Occipital lobe (tissue), 2 donors: ENCODE measurements around the gene PPFIA2. TPM values are rescaled to one million over a fixed set of nuclear protein-coding genes. Genes with fewer than 3 reads are reported as not detected.

Experiments
- DNase-seq: peaks from one replicate; lab custom pipeline; 2025; lab: John Stamatoyannopoulos, UW
- total RNA-seq: library from RNA; depleted of rRNA; stranded (reverse); fragments of >200 nt; gene quantifications from one replicate; pipeline ENCODE4 v1.2.3, GENCODE V29; 2014

PPFIA2 gene
- total RNA-seq, 1 donor from 2014 or later = 237 TPM

DNA sequence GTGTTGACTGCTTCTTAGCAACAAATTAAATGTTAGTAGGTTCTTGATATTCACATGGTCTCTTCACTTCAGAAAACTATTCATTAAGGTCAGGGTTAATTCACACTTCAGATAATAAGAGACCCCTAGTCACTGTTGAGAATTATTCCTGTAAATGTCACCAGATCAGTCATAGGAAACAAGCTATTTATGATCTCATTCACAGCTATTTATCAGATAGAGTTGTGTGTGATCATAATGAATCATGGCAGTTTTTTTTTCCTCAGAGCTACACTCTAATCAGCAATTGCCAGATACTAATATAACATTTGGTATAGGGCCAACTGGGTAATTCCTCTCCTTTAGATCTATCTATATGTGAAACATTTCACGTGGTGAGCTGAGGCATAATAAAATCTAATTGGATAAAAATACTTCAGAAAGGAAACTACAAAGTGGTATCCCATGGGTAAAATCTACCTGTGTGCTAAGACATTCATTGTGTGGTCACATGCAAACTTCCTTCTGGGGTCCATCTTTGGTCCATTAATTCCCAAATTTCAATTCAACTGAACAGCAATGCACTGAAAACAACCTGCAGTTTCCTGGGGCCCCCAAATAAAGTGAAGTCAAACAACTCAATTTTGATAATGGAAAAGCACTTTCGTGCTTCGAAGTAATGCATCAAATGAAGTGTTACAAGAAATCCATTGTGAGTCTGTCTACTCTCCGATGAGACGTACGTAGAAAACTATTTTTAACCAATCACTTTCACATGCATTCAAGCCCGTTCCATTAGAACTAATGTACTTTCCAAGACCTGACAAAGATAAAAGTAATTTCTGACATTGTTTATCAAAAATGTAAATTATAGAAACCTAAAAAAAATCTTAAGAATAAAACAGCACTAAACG is 484.3 kb downstream of the PPFIA2 start:
- no peak for DNase-seq

DNA sequence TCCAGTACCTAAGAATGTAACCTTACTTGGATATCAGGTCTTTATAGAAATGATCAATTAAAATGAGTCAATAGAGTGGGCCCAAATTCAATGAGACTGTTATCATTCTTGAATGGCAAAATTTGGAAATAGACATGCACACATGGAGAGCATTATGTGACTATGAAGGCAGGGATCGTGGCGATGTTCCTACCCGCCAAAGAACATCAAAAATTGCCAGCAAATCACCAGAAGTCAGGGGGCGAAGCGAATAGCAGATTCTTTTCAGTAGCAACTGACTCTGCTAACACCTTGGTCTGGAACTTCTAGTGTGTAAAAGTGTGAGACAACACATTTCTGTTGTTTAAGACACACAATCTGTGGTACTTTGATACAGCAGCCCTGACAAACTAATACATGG is 488.8 kb downstream of the PPFIA2 start:
- no peak for DNase-seq

DNA sequence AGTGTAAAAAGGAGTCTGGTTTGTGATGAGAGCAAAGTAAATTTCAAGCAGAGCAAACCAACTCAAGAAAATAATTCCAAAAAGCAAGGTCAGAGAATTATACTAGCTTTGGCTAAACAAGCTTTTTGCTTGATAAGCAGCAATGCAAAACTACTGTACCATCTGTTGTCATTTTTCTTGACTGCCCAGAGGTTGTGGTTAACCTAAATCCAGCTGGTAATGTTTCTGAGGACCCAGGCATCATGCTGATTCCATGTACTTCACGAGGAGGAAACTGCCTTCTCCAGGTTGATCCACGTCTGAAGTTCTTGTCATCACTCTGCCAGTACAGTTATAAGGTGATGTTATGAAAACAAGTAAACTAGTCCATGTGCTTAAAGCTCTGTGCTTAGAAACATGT is 496.1 kb downstream of the PPFIA2 start:
- DNase-seq = no peak

DNA sequence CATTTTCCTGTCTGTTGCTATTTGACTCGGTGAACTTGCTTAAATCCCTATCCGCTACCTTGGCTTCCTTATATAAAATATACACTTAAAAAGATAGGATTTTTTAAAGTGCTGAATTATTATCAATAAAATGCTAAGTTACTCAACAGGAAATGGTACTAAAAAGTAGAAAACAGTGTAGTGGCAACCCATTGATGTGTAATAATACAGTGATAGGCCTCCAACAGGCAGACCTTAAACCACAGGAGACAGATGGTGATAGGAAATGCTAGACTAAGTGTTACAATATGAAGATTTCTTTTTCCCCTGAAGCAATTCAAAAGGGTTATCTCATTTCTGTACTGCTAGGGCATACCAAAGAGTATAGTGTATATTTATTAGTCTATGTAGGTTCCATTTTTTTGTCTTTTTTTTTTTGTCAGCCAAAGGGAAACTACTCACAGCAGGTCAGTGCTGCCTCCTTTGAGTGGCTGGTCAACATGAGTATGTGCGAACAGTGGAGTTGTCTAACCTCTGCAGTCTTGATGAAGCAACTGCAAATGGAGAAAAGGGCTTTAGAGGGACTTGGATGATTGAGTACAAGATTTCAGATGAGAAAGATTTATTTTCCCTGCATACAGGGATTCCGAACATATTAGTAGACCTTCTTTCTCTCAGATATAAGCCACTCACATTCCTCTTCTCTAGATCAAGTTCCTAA is 497.5 kb downstream of the PPFIA2 start:
- DNase-seq = no peak

DNA sequence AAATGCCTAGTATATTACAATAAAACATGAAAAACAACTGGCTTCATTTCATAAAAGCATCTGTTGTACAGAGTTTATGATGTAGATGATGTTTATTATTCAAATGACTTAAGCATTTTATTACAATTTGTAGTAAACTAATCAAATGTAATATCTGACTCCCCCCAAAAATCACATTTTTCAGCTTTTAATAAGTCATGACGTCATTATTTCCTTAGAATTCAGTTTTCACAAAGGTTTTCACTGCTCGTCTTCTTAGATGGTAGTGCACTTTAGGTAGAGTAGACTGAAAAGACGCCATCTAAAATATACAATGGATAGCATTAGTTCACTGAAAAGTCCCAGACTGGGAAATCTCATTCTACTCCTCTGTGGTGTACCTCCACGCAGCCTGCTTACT is 499.8 kb downstream of the PPFIA2 start:
- no peak for DNase-seq

DNA sequence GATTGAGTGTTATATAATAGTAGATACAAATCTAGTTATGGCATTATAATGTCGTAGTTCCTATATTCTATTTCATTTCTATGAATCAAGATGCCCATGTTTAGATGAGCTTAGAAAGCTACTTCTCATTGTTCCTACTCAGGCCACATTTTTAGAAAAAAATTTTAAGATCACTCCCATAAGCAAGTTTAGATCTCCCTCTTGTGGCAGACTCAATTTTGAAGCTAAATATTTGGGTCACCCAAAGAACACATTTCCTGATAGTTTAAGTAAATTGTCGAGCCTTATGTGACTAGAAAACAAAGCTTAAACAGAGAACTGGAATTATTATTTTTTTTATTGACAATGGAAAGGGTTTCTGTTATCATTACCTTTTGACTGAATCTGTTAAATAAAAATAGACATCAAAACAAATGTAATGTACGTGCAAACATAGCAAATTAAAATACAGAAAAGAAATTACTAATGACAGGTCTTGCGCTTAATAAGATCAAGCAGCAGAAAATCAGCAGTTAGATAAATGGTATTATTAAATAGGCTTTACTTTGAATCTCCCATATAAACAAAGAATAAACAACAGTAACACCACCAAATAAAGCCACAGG is 501.1 kb downstream of the PPFIA2 start:
- DNase-seq = no peak

DNA sequence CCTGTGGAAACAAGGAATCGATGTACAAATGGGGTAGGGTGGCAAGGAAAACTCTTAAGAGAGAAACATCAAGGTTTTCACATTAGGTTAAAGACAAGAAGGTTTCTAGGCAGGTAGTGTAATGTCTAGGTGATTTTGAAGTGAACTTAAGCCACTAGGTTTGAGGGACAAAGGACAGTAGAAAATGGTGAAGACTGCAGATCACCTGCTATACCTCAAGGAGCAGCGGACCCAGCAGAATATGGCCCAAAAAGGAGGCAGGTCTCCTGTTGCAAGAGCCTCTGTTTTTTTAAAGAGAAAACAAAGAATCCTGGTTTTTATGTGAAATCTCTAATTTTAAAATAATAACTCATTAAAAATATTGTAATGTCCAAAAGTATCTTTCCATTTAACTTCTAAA is 503.2 kb downstream of the PPFIA2 start:
- no peak for DNase-seq

DNA sequence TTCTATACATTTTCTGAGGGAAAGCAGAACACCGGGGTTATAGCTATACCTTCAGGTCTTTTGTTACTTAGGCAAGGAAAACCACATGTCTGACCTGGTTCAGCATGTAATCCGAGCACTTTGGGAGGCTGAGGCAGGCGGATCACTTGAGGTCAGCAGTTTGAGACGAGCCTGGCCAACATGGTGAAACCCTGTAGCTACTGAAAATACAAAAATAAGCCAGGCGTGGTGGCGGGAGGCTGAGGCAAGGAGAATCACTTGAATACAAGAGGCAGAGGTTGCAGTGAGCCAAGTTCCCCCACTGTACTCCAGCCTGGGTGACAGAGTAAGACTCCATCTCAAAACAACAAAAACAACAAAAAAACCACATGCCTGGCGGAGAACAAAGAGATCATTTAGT is 503.7 kb downstream of the PPFIA2 start:
- DNase-seq = no peak

DNA sequence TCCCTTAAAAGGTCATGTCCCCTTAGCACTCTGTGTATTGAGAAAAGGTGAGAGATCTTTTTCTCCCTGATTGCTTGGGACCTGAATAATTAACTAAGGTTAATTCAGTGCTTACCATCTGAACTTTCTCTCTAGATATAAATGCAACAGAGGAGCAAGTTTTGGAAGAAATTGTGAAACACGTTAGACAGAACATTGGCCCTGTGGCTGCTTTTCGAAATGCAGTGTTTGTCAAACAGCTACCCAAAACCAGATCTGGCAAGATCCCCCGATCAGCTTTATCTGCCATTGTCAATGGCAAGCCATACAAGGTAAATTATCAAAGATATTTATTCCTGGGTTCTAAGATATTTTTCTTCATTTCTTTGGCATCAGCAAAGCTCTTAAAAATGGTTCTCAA is 505.8 kb downstream of the PPFIA2 start:
- DNase-seq = no peak

DNA sequence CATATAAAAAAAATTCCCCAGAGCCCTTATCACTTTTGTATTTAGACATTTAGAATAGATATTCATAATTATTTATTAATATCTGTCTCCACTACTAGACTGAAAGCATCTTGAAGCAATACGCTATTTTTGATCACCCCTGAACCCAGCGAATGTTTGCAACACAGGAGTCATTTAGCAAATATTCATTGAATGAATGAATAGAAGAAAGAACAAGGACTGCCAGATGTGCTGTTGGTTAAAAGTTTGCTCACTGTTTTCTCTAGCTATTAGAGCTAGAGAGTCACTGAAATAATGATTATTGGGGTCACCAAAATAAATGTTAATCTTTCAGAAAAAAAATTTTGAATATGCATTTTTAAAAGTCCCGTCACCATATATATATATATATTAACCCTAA is 506.9 kb downstream of the PPFIA2 start:
- no peak for DNase-seq

DNA sequence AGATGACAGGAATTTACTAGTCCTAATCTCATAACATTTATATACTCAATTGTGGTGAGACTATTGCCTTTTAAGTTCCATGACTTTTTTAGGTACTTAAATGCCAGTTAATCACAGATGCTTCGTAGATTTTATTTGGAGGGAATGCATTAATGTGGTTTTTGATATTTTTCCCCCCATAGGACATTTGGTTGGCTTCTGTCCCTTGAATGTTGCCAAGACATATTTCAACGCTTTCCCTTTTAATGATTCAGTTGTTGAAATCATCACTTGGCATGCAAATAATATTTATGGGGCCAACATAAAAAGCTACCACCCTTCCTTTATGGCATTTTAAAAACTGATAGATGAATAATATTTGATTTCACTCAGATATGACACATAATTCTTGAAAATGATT is 509.2 kb downstream of the PPFIA2 start:
- no peak for DNase-seq

DNA sequence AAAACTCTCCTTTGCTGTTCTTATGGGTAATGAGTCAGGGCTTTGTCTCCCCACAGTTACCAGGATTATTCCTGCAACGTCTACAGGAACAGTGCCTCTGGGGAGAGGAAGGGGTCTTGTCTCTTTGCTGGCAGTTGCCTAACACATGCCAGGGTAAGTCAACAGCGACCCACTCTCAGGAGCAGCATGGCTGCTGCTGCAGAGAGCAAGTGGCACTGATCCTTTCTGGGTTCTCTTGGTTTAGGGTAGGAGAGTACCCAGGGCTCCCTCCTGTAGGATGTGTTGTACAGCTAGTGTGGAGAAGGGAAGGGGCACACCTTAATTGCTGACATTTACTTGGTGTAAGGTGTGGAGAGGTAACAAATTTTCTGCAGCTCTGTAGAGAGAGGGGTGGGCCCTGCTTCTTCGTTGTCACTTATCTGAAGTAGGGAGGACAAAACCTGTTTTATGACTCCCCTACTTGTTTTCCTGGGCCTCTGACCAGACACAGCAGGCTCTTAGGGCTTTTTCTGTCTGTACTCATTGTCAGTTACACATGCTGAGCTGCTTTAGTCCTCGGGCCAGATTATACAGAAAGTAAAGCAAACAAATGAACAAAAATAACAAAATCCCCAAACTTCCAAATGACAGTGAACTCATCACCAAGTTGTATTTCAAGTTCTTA is 513.1 kb downstream of the PPFIA2 start:
- no peak for DNase-seq

DNA sequence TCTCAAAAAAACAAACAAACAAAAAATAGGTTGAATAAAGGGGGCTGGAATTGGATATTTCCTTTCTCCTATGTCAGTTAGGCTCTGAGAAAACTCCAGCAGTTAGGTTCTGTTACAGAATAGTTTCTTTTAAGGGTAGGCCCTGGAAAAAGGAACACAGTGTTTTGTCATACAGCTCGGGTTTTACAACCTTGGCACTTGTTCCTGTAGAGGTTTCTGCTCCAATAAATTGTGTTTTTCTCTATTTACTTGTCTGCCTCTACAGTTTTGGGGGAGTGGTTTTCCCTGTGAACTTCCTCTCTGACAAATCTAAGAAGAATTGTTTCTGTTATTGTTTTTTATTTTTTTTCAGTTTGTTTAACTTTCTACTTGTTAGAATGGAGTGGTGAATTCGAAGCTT is 513.7 kb downstream of the PPFIA2 start:
- DNase-seq = no peak

DNA sequence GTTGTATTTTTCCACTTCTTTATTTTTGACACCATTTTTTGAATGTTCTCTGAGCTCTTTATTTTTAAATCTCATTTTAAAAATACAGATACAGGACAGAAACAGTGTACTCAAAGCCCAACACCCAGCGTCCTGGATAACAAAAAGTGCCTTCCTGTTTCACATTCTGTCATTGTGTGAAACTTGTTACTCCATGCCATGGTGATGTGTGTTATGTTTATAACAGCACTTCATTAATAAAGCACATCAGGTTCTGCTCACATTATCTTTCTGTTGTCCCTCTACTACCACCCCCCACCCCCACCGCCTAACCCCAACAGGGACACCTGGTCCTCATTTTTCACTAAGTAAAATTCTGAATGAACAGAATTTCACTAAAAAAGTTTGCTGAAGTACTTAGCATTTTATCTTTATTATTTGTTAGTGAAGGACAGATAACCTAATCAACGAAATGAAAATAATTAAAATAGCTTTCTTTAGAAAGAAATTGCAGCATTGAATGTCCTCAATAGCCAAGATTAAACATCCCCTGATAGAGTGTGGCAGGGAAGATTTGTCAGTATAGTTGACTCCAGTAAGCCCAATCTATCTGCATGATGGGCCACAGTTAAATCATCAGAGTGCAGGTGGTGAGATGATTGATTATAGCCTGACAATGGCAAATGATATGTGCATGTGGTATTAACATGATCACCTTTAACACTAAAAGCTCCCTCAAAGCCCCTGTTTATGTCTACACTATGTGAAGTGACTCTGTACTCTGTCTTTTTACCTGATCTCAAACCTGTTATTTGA is 527.4 kb downstream of the PPFIA2 start:
- DNase-seq = no peak

DNA sequence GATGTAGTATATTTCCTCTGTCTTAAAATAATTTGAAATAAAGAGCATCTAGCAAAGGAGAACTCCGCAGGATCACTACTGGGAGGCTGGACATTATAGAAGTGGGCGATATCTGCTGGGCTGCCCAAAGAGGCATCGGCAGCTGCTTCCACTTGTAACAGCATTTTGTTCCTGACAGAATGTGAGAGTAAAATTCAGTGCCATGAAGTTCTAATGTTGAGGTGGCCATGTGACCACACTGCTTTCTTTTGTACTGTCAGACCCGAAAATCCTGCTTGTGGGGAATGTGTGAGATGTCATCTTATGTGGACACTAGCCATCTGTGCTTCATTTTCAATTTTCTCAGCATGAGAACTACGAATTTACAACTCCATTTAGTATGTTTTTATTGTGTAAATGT is 529.4 kb downstream of the PPFIA2 start:
- DNase-seq = no peak

DNA sequence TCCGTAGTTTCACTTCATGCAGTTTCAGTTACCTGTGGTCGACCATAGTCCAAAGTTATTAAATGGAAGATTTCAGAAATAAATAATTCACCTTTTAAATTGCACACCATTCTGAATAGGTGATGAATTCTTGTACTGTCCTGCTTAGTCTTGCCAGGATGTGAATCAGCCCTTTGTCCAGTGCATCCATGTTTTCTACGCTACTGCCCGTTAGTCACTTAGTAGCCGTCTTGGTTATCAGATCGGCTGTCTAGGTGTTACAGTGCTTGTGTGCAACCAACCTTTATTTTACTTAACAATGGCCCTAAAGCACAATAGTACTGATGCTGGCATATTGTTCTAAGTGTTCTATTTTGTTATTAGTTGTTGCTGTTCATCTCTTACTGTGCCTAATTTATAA is 534.5 kb downstream of the PPFIA2 start:
- DNase-seq = no peak

DNA sequence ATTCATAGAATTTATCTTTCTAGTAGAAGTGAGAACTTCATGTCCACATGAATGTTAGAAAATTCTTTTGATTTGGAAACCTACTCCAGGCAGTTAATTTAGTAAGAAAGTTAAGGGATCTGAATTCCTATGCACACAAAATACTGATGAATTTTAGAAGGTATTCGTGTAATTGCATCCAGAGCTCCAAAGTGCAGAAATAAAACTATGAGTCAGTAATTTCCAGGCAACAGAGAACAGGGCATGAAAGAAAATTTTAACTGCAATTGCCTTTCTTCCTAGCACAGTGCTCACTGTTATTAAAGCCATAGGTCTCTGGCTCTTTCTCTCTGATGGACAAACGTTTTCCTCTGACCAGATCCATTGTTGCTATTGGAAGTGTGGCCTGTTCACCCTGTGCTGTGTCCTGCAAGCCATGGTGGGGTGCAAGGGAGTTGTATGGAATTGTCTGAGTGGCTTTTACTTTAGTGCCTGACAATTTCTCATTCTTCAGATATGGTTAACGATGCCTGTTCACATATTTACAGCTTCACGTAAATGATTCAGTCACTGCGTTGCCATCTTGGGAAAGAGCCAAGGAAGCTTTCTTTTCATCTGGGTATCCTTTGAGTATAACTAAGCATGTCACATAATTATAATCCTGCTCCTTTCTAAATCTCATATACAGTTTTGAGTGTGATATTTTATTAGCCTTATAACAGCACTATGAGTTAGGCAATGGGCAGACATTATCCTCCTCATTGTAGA is 536.1 kb downstream of the PPFIA2 start:
- no peak for DNase-seq

DNA sequence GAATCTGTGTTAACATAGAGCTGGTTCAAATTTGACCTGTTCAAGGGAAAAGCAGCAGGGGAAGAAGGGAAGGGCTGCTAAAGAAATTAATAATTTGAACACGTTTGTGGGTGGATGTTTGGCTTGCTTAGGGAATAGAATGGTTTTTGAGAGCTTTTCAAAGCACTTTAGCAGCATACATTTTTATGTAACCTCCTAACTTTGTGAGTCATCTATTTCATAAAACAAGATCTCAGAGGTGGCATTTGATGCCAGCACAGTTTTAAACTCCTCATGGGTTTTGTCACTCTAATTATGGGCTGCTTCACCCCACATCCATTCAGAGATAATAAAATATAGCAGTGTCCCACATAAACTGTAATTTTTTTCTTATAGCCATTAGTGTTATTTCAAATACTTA is 537.5 kb downstream of the PPFIA2 start:
- DNase-seq = no peak

DNA sequence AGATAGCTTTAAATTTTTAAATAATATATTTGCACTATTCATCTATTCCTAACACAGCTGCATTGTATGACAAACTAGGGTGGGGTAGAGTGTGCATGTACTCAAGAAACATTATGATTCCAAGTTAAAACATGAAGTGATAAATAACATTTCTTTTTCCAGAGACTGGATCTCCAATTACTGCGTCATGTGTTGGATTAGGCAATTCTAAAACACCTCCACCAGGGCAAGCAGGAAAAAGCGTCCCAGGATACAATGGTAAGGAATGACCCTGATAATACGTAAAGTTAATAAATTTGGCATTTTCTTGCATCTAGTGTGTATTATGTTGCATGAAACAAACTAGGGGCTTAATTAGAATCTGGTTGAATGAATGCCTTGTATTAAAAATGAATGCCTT is 542.4 kb downstream of the PPFIA2 start:
- no peak for DNase-seq

DNA sequence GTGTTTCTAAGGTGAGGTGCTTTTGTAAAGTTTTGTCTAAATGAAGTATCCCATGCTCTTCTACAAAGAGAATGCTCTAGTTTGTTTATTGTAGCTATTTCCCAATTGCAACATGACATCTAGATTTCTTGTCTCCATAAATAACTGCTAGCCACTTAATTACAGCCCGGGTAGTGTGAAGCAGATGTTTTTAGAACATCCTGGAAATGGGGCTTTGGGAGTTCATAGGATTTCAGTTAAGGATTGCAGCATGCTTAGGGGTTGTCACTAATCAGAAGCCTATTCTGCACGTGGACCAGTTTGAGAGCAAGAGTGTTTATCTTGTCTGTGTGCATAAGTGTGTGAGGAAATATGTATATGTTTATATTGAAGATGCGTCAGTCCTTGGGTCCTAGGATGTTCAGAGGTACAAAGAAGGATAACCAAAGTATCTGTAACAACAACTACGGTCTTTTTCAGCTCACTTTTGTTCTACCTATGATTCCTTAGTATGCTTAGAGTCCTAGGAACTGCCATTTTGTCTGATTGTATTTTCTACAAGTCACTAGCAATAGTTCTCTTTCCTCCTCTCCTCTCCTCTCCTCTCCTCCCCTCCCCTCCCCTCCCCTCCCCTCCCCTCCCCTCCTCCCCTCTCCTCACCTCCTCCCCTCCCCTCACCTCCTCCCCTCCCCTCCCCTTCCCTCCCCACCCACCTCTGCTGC is 546.0 kb downstream of the PPFIA2 start:
- no peak for DNase-seq
